ENCODE results near the gene TTC31. TPM values are rescaled to one million over a fixed set of nuclear protein-coding genes. Genes with fewer than 3 reads are reported as not detected.
"Not testable (repeated sequence)": the region's sequence is repeated elsewhere in the genome, so short reads cannot be mapped to it uniquely, and the experiment has no call there.

TTC31 gene
- total RNA-seq, 1 donor from 2014 or later: 26.1 TPM

- Mint-ChIP-seq H3K27me3 (ENCODE audit: low read depth) (no peaks in the 10 kb centered on the region), H3K36me3 (no peaks in the 10 kb centered on the region), H3K9me3 (no peaks in the 10 kb centered on the region), H3K4me3 (no peak overlapping the region), H3K4me1 (peaks cover 39% of the 10 kb centered on the region), H3K27ac (no peak overlapping the region)
- no peak for DNase-seq (ENCODE audit: low spot score in 2 of 2, unreplicated experiment in 2 of 2)
- TF ChIP-seq CTCF (IDR thresholded peaks at IDR 0.05; ENCODE audit: unreplicated experiment): no peak
These were observed 21.5 kb upstream of the TTC31 start for GRCh38 chr2:74461187-74462053.

DNA sequence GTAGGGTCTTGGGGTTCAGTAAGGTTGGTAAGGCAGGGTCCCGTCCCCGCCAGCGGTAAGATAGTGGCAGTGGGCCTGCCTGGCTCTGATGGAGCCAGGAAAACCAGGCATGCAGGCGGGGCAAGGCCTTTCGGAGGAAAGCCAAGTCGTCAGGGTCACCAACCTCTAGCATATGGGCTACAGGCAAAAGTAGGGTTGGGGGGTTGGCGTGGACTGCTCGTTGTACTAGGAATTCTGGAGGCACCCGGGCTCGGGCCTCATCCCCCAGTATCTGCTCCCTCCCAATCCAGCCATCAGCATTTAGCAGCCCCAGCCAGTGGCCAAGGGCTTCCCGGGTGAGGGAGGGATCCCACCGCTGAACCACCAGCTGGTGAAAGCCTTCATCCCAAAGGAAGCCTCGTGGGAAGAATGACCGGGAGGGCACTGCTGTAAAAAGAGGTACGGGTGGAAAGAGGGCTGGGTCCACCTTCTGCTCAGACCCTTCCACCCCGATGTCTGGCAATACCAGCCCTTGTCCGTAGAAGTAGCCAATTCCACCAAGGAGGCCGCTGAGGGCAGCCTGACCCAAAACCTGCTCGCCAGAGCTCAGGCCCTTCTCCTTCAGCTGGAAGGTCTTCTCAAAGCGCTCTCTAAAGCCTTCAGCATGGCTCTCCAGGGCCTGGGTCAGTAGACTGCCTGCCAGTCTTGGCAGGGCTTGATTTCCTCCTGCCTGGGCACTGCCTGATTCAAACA, 20.7 kb upstream of the TTC31 start:
- H3K9me3 Mint-ChIP-seq: no peaks in the 10 kb centered on the region
- H3K27ac Mint-ChIP-seq: no peak overlapping the region
- H3K36me3 Mint-ChIP-seq: no peaks in the 10 kb centered on the region
- H3K4me1 Mint-ChIP-seq: peaks cover 31% of the 10 kb centered on the region
- DNase-seq (ENCODE audit: low spot score in 2 of 2, unreplicated experiment in 2 of 2): no peak
- TF ChIP-seq CTCF (IDR thresholded peaks at IDR 0.05; ENCODE audit: unreplicated experiment): no peak
- H3K4me3 Mint-ChIP-seq: peak overlapping the region; percentile 46
- no peaks in the 10 kb centered on the region for H3K27me3 Mint-ChIP-seq (ENCODE audit: low read depth)

GRCh38 chr2:74462786-74463105, 20.1 kb upstream of the TTC31 start:
- H3K9me3 Mint-ChIP-seq: no peaks in the 10 kb centered on the region
- peaks cover 30% of the 10 kb centered on the region for H3K4me1 Mint-ChIP-seq
- no peak overlapping the region for H3K27ac Mint-ChIP-seq
- H3K4me3 Mint-ChIP-seq: peak overlapping the region; percentile 46
- no peak for TF ChIP-seq CTCF (IDR thresholded peaks at IDR 0.05; ENCODE audit: unreplicated experiment)
- no peaks in the 10 kb centered on the region for H3K27me3 Mint-ChIP-seq (ENCODE audit: low read depth)
- DNase-seq (ENCODE audit: low spot score in 2 of 2, unreplicated experiment in 2 of 2): no peak
- H3K36me3 Mint-ChIP-seq: no peaks in the 10 kb centered on the region

DNA sequence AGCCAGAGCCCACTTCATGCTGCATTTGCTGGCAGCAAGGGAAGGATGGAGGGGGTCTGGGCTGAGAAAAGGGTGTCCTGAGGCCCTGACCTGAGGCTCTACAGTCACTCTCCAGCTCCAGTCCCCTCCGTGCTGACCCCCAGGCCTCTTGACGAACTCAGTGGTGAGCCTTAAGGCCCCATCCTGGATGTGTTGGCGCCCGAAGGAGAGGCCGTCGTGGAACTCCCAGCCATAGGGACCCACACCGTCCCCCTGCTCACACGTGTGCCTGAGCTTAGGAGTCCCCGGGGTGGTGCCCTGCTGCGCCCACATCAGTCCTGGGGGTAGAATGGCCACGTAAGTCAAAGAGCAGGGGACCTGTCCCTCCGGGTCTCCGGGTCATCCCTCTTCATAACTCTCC, 18.5 kb upstream of the TTC31 start:
- Mint-ChIP-seq H3K36me3 (no peaks in the 10 kb centered on the region), H3K4me3 (peak overlapping the region; percentile 95), H3K27me3 (ENCODE audit: low read depth) (no peaks in the 10 kb centered on the region), H3K9me3 (no peaks in the 10 kb centered on the region), H3K4me1 (peaks cover 23% of the 10 kb centered on the region), H3K27ac (peak overlapping the region; percentile 83)
- no peak for DNase-seq (ENCODE audit: low spot score in 2 of 2, unreplicated experiment in 2 of 2)
- no peak for TF ChIP-seq CTCF (IDR thresholded peaks at IDR 0.05; ENCODE audit: unreplicated experiment)

GRCh38 chr2:74470742-74471141, 12.1 kb upstream of the TTC31 start:
- Mint-ChIP-seq H3K27ac (peak overlapping the region; percentile 65), H3K4me1 (peaks cover 21% of the 10 kb centered on the region), H3K4me3 (peak overlapping the region; percentile 42)
- not testable (repeated sequence) for H3K27me3 Mint-ChIP-seq (ENCODE audit: low read depth); DNase-seq (ENCODE audit: low spot score in 2 of 2, unreplicated experiment in 2 of 2); H3K9me3 Mint-ChIP-seq; H3K36me3 Mint-ChIP-seq
